NCI-H526 treated with DMSO at 0.1 percent for 48 hours (cell line): ENCODE data around the gene APOBR.
"Not testable (repeated sequence)": the region's sequence is repeated elsewhere in the genome, so short reads cannot be mapped to it uniquely, and the experiment has no call there.

Source experiments
- DNase-seq: peaks from one replicate; lab custom pipeline; 2025; lab: John Stamatoyannopoulos, UW

Gene APOBR

DNA sequence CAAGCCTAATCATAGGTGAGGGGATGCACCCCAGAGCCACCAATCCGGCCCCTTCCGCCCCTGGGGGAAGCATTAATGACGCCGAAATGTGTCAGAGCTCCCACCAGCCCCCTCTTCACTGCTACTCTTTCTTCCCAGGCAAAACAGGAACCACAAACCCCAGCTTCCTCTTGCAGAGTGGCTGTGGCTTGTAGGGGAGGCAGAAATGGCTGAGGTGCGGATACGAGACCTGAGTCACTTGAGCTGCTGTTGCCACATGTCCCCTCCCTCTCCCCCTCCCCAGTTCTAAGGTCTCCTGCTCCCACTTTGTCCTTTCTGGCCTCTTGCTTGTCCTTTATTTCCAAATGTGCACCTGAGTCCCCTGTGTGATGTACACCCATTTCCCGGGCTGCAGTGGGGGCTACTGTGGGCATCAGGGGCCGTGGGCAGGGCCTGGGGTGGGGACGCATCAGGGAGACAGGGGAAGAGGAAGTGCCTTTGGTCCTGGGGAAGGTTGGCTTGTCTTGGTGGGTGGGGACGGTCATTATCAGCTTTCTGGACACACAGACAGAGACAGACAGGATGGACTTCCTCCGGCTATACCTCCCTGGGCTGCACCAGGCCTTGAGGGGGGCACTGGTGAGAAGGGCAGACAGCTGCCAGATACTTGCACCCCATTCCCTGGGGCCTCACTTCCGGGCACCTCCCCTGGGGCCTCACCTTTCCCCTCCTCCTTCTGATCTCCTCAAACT lies at the start of gene APOBR:
Gene APOBR (plus strand): TSS at position 523 of the 731 bp plus-strand sequence. CDS start 39 bp downstream, at position 562.
- DNase-seq, result no peak

- DNase-seq, result not testable (repeated sequence)
Measured at GRCh38 chr16:28446388-28446787, 48.1 kb upstream of the APOBR start.

DNA sequence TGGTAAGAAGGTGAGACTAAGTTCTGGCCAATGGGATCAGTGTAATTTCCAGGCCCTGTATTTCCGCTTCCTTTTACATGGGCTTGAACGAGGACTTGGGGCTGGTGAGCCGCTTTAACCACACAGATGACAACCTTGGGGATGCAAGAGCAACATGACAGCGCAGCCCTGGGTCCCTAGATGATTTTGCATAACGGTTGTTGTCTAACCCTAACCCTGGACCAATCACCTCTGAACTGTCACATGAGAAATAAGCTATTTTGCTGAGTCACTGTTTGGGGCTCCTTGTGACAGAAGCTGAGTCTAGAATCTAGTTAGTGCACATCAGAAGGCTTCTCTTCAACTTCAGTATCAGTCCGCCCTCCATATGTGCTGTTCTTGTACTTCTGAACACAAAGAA lies 47.4 kb upstream of the APOBR start:
- not testable (repeated sequence) for DNase-seq

GRCh38 chr16:28473714-28474265 lies 20.7 kb upstream of the APOBR start:
- peak; percentile 6 for DNase-seq

DNA sequence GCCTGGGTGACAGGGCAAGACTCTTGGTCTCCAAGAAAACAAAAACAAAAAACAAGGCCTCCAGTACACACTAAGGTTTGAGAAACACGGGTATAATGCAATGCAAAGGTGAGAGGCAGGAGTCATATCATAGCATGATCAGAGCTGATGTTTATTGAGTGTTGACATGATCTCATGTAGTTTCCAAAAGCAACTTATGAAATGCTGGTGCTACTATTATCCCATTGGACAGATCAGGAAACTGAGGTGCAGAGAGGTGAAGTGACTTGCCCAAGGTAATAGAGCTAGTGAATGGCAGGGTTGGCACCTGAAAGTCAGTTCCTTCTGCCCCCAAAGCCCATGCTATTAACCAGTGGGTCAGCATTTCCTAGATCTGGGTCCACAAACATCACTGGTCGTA lies 19.2 kb upstream of the APOBR start:
- DNase-seq, result no peak

DNA sequence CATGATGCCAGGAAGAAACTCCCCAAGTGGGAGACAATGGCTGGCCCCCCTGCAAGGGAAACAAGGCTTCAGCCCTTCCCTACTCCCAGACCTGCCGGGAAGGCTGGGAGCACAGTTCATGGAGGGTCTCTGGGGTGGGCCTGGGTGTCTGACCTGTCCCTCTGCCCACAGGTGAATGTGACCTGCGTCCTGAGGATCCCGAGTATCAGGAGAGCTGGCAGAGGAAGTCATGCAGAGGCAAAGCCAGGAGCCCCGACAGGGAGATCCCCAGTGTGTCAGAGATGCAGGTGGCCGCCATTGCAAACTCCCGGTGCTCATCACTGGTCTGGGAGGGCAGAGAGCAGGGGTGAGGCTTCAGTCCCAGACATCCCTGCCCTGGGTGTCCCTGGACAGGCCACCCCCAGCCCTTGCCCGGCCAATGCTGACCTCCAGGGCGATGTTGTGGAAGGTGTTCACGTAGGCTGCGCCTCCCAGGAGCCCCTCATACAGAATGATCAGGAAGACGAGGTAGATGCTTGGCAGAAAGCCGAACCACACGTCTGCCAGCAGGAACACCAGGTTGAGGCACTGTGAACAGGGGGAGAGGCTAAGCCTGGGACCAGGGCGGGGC lies 17.0 kb upstream of the APOBR start:
- no peak for DNase-seq

DNA sequence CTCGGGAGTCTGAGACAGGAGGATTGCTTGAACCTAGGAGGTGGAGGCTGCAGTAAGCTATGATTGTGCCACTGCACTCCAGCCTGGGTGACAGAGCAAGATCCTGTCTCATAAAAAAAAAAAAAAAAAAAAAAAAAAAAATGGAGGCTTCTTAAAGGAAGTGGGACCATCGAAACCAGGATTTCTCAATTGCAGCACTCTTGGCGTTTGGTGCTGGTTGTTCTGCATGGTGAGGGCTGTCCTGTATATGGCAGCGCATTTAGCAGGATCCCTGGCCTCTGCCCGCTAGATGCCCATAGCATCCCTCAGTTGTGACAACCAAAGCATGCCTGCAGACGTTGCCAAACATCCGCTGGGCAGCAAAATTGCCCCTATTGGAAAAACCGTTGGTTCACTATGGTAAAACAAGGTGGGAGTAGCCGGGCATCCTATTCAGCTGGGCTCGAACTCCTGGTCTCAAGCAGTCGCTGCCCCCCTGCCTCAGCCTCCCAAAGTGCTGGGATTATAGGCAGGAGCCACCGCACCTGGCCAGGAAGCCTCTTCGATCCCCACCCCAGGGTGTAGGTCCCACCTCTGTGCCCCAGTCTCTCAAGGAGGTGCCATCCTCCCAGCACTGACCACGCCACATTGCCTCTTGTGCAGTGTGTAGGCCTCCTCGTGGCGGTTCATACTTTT lies 15.8 kb upstream of the APOBR start:
- no peak for DNase-seq

DNA sequence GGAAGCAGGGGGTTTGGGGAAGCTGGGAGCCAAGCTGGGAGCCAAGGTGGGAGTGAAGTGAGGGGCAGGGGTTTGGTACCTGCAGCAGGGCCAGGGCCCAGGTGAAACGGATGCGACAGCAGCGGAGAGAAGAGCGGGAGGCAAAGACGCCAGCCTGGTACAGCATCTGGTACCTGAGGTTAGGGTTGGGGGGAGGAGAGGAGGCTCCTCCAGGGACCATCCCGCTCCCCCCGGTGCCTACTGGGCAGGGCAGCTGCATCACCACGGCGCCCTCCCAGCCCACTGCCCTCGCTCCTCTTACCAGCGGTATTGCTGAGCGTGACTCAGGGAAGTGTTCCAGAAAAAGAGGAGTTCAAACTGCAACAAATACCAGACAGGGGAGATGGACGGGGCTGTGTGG lies 12.4 kb upstream of the APOBR start:
- DNase-seq, result no peak

DNA sequence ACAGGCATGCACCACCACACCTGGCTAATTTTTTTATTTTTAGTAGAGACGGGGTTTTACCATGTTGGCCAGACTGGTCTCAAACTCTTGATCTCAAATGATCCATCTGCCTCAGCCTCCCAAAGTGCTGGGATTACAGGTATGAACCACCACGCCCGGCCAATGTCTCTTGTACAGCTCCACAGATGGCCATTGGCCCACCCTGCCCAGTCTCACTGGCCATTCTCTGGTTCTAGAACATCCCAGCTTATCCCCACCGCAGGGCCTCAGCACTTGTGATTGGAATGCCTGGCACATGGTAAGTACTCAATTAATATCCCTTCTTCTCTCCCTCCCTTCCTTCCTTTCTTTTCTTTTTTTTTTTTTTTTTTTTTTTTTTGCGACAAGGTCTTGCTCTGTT lies 11.1 kb upstream of the APOBR start:
- not testable (repeated sequence) for DNase-seq

GRCh38 chr16:28486266-28486665 lies 8.2 kb upstream of the APOBR start:
- DNase-seq, result no peak

GRCh38 chr16:28491230-28491969 lies 3.0 kb upstream of the APOBR start:
- DNase-seq, result no peak

GRCh38 chr16:28491970-28492474 lies 2.4 kb upstream of the APOBR start, which contains the start of gene CLN3:
Gene CLN3, minus strand, starts transcription at chr16:28492074. Its CDS starts 315 bp downstream, at chr16:28491759.
- peak; percentile 90 for DNase-seq

DNA sequence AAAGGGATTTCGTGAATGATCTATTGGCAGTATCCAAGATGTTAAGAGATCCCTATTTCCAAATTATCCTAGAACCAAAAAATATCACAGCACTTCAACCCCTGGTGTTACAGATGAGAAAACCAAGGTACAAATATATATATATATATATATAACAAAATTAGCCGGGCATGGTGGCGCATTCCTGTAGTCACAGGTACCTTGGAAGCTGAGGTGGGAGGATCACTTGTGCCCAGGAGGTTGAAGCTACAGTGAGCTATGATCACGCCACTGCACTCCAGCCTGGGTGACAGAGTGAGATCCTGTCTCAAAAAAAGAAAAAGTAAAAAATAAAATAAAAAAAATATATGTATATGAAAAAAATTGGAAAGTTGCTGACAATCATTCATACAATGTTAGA lies 1.9 kb upstream of the APOBR start:
- peak; percentile 32 for DNase-seq

DNA sequence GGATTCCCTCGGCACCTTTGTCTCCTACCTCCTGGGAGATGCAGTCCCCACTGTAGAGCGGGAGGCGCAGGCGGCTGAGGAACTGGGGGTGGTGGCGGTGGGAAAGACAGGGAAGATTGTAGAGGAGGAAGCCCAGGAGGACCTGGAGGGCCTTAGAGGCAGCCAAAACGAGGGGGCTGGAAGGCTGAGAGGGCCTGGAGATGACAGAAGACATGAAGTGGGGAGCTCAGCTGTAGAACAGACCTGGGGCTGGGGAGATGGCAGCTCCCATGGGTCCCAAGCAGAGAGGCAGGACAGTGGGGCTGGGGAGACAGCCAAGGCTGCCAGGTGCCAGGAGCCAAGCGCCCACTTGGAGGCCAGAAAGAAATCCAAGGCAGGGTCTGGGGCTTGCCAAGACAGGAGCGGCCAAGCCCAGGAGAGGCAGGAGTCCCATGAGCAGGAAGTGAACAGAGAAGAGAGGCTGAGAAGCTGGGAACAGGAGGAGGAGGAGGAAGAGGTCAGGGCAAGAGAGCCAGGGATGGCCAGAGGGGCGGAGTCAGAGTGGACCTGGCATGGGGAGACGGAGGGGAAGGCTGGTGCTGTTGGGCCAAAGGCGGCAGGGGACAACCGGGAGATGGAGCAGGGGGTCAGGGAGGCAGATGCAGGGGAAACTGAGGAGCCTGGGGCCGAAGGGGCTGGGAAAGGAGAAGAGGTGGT lies 803 bp downstream of the APOBR start:
- DNase-seq, result no peak

DNA sequence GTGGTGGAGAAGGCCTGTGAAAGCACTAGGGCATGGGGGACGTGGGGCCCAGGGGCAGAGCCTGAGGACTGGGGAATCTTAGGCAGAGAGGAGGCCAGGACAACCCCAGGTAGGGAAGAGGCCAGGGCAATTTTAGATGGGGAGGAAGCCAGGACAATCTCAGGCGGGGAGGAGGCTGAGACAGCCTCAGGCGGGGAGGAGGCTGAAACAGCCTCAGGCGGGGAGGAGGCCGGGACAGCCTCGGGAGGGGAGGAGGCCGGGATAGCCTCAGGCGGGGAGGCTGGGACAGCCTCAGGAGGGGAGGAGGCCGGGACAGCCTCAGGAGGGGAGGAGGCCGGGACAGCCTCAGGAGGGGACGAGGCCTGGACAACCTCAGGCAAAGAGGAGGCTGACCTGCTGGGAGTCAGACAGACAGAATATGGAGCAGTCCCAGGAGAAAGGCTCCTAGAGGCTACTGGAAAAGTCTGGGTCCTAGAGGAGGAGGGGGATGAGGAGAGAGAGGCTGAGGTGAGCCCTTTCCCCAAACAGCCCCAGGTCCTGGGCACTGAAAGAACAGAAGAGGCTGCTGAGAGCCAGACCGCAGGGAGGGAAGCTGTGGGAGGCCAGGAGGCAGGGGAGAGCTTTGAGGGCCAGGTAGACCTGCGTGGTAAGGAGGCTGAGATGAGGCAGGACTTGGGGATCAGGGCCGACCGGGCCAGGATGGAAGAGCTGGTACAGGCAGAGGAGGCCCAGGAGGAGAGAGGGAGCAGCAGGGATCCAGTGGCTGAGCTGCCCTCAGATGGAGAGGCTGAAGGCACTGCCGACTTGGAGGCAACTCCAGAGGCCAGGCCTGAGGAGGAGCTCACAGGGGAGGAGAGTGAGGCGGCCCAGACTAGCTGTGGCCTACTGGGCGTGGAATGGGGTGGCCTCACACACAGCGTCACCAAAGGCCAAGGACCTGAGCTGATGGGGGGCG lies 1.6 kb downstream of the APOBR start:
- no peak for DNase-seq

- DNase-seq, result no peak
Measured at GRCh38 chr16:28496844-28497243, 2.4 kb downstream of the APOBR start.

GRCh38 chr16:28497386-28497785 lies 2.9 kb downstream of the APOBR start:
- no peak for DNase-seq

GRCh38 chr16:28497861-28498599 lies 3.6 kb downstream of the APOBR start:
- no peak for DNase-seq

DNA sequence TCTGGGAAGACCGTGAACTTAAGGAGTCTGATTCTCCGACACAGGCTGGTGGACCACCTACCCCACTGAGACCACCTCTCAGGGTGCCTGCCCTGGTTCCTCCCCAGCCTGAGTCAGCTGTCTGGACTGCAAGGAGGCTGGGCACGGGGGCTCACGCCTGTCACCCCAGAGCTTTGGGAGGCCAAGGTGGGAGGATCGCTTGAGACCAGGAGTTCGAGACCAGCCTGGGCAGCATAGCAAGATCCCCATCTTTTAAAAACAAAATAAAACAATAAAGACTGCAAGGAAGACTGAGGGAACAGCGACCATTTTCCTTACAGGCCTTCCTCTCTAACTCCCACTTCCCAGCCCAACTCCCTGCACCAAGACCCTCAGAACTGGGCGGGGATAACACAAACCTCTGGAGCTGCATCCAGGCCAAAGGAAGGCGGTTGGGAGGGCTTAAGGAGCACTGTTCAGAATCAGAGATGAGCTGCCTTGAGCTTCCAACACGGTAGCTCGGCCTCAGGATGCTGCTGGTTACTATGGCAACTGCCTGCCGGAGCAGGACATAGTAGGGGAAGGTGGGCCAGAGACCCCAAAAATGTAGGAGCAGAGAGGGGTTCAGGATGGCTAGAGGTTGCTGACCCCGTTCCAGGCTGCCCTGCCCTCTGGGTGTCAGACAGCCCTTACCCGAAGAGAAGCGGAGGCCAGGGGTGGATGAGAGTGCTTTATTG lies 4.4 kb downstream of the APOBR start:
- DNase-seq, result no peak
